Activated effector memory CD4-positive, alpha-beta T cell treated with anti-CD3 and anti-CD28 coated beads, Interleukin-2, amount 50 U/mL, for 16 hours (primary cell): Measurements from ENCODE around the gene ACVRL1.
A peak's percentile ranks its signal among the peaks of the same experiment; 100 is the strongest.

Source experiments
- DNase-seq: peaks from one replicate; pipeline ENCODE4 v3.0.0-alpha.2; 2020

The ACVRL1 gene

DNA sequence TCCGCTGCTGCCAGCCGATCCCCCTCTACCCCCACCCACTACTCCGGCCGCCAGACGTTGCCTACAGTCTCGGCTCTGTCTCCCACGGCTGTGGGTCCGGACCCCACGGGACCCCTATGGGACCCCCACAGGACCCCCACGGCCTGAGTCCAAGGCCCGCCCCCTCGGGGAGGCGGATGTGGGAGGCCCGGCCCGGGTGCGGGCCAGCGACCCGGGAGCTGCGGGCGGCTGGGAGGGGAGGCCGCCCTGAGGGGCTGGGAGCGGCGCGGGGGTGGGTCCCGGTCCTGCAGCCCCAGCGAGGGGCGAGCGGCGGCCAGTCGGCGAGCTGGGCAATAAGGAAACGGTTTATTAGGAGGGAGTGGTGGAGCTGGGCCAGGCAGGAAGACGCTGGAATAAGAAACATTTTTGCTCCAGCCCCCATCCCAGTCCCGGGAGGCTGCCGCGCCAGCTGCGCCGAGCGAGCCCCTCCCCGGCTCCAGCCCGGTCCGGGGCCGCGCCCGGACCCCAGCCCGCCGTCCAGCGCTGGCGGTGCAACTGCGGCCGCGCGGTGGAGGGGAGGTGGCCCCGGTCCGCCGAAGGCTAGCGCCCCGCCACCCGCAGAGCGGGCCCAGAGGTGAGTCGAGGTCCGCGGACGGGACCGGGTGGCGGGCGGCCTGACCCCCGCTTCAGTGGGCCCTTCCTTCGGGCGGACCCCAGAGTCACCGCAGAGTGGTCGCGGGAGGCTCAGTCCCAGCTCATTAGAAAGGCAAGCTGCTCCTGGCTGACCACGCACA lies at the start of gene ACVRL1:
Gene ACVRL1 (plus strand): TSS at position 422 of the 773 bp plus-strand sequence. CDS start 4,971 bp downstream, outside the sequence.
- DNase-seq = no peak

DNA sequence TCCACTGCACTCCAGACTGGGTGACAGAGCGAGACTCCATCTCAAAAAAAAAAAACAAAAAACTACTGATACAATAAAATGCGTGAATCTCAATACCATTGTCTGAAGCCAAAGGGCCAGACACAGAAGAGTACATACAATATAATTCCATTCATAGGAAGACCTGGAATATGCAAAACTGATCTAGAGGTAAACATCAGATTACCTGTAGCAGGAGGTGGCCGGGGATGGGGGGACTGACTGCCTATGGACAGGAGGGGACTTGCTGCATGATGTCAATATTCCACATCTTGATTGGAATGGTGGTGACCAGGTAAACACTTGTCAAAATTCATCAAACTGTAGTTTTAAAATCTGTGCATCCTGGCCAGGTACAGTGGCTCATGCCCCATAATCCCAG lies 46.3 kb upstream of the ACVRL1 start:
- DNase-seq = no peak

DNA sequence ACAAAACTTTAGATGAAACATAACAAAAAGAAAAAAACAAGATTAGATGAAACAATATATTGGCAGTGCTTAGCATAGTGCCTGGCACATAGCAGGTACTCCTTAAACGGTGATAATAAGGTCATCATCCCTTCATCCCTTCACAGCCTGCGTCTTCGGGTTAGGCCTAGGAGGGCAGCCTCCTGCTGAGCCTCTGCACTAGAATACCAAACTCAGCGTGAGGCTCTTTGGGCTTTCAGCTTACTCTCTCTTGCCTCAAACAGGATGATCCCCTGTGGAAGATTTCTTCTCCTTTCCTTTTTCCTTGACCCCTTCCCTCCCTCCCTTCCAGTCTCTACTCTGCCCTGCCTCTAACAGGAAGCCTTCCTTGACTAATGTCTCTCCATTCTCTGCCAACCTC lies 44.4 kb upstream of the ACVRL1 start:
- no peak for DNase-seq

DNA sequence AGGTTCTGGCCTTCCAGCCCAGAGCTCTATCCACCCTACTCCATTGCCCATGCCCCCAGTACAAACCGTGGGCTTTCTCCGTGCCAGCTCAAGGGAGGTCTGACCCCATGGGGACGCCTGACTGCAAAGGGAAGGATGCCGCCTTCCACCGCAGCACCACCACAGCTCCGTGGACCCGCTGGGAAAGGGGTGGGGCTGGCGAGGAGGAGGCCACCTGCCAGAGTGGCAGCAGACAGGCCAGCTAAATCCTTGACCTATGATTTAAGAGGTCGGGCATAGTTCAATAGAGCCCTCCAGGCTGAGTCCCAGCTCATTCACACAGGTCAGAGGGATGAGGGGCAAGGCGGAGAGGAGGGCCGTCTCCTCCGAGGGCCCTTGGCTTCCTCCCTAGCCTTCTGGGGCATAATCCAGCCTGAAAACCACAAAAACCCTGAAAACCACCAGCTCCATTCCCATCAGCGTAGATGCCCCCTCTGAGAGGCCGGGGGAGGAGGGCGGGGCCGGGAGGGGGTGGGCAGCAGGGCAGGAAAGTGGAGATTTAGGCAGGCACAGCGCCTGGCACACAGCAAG lies 43.9 kb upstream of the ACVRL1 start:
- DNase-seq = no peak

DNA sequence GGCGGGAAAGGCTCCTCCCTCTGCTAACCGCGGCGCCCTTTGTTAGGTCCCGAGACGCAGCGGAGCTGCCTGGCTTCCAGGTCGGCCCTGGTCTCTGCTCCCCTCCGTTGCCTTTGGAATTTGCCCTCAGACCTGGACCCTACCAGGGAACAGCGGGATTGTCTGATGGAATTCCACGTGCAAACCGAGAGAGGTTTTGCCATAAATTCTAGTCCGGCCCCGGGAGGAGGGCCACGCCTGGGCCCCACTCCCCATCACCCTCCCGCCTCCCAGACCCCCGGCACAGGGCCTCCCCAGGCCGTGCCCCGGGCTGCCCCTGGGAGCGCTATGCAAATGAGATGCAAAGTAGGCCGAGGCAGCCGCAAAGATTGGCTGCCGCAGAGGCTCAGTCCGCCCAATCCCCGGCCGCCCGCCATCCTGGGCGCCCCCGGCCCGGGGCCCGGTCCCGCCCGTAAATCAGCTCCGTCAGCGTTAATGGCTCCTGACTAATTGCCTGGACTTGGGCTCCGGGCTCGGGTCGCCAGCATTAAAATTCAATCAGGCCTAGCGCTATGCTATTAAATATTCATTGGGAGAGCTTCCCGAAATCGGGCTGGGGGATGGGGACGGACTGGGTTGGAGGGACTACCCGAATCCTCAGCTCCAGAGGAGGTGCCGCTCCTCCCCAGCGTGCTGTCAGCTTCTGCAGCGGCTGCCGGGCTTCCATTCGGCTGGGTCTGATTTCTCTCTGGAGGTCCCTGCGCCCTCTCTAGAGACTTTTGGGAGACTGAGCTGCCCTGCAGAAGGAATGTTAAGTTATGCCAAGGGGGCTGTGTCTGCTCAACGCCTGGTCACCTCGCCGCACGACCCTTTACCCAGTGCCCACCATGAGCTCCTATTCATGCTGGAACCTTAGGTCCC lies 43.1 kb upstream of the ACVRL1 start:
- peak; percentile 71 for DNase-seq

DNA sequence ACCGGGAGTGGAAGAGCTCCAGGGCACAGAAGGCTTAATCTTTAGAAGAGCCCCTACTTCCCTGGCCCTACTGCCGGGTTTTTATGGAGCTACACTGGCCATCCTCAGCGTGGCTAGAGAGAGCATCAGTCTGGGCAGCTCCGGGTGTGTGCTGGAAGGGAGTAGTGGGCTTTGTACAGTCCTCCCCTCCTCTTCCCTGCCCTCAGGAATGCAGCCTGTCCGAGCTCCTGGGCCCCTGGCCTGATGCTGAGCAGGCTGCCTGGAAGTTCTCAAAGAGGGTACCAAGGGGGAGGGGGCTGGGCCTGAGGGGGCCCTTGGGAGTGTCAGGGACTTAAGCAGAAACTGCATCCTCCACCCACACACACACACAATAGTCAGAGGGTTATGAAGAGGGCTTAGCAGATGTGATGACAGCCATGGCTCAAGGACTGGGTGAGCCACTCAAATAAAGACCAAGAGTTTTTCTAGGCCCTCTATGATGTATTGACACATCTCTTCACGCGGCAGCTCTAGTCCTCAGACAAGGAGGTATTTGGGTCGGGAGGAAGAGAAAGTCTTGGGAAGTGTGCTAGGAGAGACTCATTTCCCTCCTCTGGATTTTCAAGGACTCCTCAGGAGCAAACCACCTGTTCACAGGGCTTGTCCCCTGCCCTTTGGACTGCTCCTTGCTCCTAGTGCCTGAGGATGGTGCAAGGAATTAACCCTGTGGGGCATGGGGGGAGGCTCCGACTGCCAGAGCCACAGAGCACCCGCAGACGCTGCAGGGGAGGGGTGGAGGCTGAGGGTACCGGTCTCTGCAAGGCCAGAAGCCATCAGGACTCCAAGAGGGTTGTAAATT lies 42.3 kb upstream of the ACVRL1 start:
- DNase-seq = no peak

DNA sequence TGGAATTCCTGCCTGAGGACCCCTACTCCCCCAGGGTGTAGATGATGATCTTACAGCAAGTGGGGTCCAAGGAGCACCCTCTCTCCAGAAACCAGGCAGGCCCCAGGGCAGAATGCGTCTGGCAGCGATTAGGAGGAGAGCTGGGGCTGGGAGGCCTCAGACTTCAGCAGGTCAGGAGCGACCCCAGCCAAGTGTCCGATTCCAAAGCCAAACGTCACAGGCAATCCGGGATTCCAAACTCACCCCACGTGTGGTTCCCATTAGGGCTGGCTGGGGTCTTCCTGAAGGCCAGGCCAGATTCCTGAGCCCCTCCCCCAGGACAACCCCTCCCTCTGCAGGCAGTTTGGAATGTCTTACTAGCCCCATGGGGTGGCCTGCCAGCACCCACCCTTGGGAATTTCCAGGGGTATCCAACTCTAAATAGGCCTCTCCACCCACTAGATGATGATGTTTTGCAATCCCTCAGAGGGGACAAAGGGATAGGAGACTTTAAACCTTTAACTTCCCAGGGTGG lies 41.5 kb upstream of the ACVRL1 start:
- DNase-seq = no peak

DNA sequence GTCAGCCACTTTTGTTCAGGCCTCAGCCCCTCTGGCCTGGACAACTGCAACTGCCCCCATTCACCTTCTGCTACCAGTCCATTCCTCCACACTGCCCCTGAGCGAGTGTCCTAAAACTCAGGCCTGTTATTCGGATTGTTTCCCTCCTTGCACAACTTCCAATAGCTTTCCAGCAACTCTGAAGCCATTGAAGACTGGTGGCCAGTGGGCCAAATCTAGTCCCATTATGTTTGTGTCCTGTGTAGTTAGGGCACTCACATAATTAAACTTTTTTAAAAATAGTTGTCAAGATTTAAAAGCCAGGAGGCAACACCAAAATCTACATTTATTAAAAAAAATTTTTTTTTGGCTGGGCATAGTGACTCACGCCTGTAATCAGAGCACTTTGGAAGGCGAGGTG lies 41.0 kb upstream of the ACVRL1 start:
- no peak for DNase-seq

DNA sequence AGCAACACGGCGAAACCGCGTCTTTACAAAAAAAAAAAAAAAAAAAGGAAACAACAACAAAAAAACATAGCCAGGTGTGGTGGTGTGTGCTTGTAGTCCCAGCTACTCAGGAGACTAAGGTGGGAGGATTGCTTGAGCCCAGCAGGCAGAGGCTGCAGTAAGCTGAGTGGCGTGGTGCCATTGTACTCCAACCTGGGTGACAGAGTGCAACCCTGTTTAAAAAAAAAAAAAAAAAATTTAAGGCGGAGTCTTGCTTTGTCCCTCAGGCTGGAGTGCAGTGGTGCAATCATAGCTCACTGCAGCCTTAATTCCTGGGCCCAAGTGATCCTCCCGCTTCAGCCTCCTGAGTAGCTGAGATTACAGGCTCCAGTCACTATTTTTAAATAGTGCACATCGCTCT lies 40.5 kb upstream of the ACVRL1 start:
- peak; percentile 8 for DNase-seq

DNA sequence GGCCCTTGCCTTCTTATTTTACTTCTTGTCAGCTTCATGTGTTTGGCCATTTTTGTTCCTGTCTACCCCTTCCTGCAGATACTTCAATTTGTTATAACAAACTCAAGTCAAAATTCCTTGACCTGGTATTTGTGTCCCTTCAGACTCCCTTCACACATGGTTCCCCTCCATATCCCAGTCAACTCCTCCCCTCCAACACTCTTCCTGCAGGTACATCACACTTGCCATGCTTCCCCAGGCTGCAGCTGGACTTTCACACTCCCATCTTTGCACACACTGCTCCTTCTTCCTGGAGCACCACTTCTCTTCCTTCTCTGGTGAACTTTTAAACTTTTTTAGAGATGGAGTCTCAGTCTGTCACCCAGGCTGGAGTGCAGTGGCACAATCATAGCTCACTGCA lies 39.9 kb upstream of the ACVRL1 start:
- no peak for DNase-seq

DNA sequence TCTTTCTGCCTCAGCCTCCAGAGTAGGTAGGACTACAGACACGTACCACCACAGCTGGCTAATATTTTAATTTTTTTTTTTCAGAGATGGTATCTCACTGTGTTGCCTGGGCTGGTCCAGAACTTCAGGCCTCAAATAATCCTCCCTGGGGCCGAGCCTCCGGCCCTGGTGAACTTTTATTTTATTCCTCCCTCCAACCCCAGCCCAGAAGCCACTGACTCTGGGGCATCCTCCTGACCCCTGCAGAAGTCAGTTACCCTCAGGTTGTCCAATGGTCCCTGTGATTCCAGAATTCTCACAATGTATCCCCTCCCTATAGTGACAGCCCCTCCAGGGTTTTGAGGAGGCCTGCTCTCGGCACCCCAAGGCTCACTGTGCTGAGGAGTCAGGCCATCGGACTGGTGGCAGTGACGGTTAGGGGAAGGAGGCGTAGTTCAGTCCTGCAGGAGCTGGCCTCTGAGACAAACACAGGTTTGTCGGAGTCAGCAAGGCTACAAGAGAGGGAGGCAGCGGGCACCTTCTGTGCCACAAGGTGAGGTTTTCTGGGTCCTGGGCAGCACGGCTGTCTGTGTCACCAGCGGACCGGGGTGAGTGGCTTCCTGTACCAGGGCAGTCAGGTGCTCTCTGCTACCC lies 39.4 kb upstream of the ACVRL1 start:
- DNase-seq = peak; percentile 52

DNA sequence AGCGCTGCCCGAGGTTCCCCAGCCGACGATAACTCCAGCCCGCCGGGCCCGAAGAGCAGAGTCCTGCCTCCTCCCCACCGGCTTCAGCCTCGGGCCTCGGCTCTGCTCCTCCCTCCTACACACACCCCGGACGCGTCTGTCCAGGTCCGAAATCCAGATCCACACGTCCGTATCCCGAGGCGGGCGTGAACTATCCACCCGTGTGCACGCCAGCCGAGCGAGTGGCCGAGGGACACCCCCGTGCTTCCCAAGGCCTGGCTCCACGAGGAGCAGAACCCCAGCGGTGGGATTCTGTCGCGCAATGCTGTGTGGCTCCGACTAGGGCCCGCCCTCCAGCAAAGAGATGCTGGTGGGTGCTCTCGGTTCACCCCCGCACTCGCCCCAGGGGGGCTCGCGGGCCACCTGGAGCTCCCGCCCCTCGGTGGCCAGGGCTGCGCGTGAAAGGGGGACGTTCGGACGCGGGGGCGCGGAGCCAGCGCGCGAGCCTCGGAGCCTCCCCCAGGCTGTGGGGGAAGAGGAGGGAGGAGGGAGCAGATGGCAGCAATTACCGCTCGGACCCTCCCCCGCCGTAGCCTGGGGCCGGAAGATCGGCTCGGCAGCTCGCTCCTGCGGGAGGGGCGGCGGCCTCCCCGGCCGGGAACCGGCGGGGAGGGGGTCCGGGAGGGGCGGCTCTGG lies 38.3 kb upstream of the ACVRL1 start:
- peak; percentile 58 for DNase-seq

DNA sequence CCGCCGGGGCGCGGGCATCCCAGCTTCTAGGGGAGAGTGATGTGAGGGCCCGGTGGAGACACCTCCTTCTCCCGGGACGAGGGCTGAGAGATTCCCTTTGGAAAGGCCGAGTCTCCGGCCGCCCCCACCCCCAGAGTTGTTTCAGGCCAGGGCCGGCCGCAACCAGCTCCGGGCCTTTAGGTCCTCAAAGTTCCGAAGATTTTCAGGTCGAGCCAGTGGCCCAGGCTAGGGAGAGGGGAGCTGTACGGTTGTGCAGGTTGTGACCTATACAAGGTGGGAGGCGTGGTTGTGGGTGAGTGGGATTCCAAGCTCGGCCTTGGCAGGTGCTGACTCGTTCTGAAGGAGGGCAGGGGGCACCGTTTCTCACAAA lies 37.8 kb upstream of the ACVRL1 start:
- no peak for DNase-seq

DNA sequence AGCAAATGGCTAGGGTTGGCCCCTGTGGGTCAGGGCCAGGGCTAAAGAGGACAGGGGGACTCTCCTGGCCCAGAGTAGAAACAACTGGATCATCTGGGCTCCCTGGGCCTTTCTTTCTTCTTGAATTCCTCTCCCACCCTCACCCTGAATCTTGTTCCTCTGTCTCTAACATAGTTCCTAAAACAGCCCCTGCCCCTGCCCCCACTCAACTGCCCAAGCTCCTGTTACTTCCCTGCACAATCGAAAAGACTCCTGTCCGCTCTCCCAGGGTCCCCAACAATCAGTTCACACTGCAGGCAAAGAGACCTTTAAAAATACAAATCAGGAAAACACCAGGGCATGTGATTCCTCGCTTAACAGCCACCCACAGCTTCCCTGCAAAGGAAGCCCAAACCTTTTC lies 37.4 kb upstream of the ACVRL1 start:
- DNase-seq = no peak

DNA sequence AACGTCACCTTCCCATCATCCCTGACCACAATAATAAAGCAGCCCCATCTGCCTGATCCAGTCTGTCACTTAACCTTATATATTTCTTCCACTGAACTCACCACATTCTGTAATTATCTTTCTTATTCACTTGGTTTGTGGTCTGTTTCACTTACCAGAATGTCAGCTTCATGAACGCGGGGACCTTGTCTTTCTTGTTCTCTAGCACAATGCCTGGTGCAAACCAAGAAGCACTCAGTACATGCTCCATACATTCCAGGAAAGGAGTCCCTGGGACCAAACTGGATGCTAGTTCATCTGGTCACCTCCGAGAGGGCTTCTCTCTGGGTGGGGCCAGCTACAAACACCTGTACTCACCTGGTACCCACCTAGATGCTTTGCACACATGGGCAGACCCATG lies 36.8 kb upstream of the ACVRL1 start:
- DNase-seq = no peak

DNA sequence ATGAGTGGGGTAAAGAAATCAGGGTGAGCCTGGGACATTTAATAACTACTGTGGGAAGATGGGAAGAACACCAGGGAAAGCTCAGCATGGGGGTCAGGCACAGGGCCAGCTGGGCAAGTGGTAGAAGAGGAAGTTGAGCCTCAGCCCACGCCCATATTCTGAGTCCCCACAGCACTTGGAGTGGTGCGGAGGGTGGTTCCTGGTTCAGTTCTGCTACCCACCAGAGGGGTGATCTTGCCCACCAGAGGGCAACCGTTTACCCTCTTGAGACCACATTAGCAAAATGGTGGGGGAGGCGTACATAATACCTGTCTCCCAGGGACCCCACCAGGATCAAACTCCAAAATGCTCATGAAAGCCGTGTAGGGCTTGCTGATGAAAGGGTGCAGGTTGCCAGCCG lies 36.2 kb upstream of the ACVRL1 start:
- peak; percentile 45 for DNase-seq

DNA sequence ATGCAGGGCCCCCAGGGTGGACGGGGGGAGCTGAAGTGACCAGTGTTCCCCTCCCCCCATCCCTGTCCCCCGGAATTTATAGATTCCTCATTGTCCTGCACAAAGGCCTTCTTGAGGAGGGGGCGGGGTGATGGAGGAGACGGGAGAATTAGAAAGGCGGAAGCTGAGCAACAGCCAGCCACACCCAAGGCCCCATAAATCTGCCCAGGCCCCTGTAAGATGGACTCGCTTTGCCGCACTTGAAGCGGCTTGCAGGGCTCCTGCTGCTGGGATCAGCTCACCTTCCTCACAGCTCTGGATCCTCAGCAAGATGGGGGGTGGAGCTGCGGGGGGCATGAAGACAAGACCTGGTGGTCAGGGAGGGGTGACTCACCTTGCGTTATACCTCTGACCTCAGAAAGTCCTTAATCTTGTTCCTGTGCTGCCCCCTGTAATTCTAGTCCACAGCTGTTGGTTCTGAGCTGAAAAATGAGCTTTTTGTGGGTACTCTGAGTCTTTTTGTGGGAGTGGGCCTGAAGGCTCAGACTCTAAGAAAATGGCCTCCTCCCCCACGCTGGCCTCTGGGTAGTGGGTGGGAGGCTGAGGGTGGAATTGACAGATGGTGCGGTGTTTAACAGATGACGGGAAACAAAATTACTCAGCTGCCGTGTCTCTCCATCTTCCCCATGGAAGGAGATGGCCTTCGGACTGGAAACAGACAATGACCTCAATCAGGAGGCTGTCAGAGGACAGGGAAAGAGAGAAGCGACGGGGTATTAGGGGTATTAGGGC lies 35.2 kb upstream of the ACVRL1 start:
- DNase-seq = peak; percentile 37

DNA sequence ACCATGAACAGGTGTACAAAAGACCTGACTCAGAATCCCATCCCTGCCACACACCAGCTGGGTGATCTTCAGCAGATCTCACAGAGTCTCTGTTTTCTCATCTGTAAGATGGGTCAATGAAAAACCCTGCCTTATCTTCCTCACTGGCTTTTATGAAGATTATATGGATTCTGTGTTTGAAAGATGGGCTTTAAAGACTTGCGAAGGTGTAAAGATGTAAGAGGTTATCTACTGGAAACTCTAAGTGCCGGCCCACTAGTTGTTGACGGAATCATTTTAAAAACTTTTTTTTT lies 34.7 kb upstream of the ACVRL1 start:
- DNase-seq = no peak

DNA sequence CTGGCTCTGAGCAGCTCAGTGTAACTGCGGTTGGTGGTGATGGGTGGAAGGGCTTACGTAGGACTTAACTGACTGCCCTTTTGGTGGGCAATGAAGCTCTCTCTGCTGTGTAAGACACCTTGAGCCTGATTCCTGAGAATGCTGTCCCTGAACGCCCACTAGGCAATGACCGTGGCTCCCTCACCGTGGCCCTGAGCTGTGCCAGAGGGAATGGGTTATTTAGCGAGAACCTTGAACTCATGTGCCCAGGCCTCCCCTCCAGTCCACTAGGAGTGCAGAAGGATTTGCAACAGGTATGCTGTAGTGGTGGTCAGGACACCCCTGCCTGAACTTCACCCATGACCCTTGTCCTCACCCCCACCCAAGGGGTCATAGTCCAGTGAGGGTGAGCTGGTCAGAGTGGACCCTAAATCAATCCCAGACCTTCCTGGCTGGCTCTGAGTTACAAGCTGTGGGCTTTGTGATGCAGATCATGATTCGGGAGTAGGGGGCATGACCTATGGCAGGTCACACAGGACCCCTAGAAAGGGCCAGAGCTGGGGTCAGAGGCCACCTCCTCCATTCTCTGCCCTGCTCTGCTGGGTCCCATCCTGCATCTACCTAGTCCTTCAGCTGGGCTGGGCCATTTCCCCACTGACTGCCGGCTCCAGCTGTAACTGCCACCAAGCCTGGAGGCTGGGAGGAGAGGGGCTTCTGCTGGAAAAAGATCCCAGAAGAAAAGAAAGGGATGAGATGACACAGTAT lies 33.9 kb upstream of the ACVRL1 start:
- no peak for DNase-seq

DNA sequence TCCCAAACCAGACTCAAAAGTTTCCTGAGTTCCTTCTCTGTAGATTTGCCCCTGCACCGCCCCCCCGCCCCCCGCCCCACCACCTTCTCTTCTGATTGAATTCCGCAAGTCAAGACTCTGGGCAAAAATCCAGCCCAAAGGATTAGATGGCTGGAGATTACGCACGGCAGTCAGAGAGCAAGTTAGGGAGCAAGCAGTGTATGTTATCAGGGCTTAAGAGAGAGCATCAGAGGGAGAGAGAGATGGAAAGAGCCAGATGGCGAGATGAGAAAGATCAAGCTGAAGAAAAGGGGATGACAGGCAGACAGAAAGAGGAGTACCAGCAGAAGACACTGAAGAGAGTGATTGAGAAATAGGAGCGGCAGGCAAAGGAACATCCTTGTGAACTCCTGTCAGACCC lies 33.3 kb upstream of the ACVRL1 start:
- no peak for DNase-seq
